ENCODE results near the gene MRTFA.
A peak's percentile ranks its signal among the peaks of the same experiment; 100 is the strongest.
"Not testable (repeated sequence)": the region's sequence is repeated elsewhere in the genome, so short reads cannot be mapped to it uniquely, and the experiment has no call there.

MRTFA gene

DNA sequence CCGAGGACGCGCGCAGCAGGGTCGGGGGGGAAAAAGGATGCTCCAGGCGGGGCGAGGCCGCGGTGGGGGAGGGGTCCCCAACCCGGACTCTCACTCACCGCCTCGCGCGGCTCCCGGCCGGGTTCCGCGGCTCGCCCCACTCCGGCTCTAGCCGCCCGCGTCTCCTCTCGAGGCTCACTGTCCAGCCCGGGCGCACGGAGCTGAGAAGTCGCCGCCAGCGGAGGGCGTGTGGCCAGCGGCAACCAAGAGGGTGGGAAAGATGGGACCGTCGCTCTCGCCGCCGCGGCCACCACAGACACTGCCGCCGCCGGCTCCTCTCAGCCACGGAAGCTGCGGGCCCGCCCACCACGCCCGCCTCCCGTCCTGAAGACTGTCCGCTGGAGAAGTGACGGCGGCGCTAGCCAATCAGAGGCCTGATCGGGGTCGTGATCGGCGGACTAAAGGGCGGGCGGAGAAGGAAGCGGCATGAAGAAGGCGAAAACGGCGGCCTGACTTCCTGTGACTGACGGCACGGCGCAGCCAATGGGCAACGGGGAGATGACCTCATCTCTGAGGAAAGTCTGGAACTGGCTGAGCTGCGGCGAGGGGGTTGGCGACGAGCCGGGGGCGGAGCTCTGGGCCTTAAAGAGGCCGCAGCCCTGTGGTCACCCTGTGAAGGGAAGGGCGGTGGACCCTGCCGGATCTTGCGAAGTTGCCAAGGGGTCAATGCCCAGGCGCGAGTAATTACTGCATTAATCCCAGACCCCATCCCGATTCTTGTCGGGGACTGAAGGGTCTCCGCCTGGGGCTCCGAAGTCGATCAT, at the start of gene MRTFA:
Gene MRTFA (minus strand): TSS at position 340 of the 803 bp plus-strand sequence.
- peak; percentile 95 for DNase-seq (ENCODE audit: low spot score)

DNA sequence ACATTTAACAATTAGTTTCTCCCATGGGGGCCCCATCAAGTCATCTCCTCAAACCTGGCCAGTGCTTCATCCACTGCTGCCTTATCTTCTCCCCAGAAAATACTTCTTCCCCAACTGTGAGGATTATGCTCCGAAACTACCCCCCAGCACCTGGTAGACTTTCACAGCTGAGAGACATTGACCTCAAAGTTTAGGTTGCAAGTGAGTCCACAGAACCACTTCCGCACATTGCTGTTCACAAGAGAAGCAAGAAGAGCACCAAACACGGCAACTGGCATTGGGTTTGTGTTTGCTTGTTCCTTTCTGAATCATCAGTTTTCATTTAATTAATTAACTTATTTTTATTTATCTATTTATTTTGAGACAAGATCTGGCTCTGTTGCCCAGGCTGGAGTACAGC, 48.9 kb upstream of the MRTFA start:
- DNase-seq (ENCODE audit: low spot score): no peak

DNA sequence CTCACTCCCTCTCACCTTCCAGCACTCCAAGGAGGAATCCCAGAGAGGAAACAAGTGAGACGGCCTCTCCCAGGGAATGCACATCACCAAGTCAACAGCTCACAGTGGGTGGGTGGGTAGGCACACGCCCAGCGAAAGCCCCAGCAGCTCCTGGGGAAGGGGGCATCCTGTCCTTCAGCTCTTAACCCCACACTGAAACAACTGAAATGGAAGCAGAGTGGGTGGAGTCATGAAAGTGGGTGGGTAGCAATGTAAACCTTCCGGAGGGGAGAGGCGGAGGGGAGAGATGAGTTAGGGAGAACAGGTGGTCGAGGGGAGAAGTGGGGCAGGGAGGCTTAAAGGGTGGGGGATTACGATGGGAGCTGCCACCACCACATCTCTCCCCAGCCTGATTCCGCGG, 48.2 kb upstream of the MRTFA start:
- no peak for DNase-seq (ENCODE audit: low spot score)

DNA sequence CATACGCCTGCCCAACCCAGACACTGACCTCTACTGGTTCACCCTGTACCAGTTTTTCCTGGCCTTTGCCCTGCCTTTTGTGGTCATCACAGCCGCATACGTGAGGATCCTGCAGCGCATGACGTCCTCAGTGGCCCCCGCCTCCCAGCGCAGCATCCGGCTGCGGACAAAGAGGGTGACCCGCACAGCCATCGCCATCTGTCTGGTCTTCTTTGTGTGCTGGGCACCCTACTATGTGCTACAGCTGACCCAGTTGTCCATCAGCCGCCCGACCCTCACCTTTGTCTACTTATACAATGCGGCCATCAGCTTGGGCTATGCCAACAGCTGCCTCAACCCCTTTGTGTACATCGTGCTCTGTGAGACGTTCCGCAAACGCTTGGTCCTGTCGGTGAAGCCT, 44.9 kb upstream of the MRTFA start:
- DNase-seq (ENCODE audit: low spot score): no peak

DNA sequence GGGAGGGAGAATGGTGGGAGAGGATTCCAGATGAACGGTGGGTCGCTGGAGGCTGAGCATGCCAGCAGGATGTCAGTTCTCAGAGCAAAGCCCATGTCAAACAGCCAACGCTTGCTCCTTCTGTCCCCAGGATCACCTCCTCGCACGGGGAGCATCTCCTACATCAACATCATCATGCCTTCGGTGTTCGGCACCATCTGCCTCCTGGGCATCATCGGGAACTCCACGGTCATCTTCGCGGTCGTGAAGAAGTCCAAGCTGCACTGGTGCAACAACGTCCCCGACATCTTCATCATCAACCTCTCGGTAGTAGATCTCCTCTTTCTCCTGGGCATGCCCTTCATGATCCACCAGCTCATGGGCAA, 44.3 kb upstream of the MRTFA start:
- no peak for DNase-seq (ENCODE audit: low spot score)

DNA sequence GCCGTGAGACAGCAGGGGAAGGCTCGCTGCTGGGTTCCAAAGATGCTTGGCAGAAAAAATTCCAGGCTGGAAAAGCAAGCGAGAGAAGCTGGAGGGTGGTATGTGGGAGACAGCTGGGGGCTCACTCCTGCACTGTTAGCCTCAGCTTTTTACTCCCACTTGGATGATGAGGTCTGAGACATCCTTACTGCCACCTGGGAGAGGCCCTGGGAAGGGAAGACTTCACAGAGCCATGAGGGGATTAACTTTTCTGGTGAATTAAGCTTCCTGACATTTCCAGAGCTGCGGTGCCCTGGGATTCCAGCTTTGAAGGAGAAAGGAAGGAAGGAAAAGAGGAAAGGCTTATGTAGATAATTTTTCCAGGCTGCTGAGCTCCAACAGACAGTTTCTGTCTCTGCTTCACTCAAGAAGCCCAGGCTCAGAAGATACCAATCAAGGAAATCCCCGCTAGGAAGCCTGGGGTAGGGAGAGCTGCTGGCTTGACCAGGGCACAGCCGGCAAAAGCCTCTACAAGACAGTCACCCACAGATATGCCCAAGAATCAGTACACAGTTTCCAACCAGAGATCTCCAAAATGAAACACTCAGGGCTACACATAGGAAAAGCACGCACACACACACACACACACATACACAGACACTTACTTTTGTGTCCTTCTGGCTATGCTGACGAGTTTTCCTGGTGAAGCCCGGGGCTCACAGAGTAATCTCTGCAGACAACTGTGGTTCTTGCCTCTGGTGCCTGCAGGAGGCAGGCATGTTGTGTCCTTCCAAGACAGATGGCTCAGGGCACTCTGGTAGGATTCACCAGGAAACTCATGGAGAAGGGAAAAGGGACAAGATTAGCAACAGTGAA, 43.7 kb upstream of the MRTFA start:
- no peak for DNase-seq (ENCODE audit: low spot score)

DNA sequence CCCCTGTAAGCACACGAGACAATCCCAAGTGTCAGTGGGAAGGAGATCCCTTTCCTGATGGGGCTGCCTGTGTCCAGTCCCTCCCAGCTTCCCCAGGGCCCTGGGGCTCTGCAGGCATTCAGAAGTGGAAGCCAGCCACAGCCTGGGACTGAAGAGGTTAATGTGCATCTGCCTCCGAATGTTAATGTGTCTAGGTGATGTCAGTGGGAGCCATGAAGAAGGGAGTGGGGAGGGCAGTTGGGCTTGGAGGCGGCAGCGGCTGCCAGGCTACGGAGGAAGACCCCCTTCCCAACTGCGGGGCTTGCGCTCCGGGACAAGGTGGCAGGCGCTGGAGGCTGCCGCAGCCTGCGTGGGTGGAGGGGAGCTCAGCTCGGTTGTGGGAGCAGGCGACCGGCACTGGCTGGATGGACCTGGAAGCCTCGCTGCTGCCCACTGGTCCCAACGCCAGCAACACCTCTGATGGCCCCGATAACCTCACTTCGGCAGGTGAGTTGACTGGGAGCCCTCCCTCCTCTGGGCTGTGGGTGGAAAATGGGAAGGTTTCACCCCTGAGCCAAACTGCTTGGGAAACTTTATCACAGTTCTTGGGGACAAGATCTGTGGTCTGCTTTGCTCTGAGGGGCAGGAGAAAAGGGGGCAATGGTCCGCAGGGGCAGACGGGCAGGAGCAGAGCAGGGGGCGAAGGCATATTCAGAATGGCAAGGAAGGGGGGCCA, 42.9 kb upstream of the MRTFA start, which contains the start of gene MCHR1:
Gene MCHR1 (plus strand): TSS at position 236 of the 715 bp plus-strand sequence. CDS start 169 bp downstream, at position 405.
- peak; percentile 39 for DNase-seq (ENCODE audit: low spot score)

DNA sequence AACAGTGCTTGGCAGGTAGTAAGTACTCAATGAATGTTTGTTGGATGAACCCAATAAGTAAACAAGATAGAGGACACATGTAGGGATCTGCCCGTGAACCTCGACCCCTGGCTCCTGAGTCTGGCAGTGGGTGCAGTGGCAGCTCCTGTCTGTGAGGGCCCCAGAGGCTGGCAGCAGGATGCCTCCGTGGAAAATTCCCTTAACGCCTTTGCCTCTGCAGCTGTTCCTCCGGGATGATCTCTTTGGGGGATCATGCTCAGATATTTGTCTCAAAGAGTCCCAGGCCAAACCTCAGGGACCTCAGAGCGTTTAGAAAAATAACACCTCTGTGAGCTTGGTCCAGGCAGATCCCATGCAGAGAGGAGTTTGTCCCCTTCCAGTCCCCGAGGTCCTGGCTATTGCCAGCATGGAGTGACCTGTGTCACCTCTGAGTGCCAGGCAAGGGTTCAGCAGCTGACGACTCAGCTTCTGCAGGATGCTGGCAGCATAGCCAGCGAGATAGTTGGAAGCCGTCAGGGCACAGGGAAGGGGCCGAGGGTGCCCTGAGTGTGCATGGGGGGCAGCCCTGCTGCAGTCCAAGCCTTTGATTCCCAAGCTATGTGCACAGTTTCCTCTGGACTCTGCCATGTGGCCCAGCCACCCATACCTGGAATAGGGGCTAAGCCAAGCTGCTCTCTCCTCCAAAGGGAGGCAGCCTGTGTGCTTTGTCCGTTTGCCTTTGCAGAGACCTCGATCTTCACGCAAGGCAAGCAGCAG, 42.2 kb upstream of the MRTFA start:
- DNase-seq (ENCODE audit: low spot score): no peak

DNA sequence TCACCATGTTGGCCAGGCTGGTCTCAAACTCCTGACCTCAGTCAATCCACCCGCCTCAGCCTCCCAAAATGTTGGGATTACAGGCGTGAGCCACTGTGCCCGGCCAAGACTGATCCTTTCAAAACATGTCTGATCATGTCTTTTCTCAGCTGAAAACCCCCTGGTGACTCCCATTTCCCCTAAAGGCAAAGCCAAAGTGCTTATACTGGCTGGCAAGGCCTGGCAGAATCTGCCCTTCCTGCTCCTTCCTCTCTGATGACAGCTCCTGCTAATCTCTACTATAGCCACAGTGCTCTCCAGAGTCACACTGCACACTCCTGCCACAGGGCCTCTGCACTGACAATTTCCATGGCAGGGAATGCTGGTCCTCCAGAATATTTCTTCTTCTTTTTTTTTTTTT, 40.1 kb upstream of the MRTFA start:
- DNase-seq (ENCODE audit: low spot score): no peak

DNA sequence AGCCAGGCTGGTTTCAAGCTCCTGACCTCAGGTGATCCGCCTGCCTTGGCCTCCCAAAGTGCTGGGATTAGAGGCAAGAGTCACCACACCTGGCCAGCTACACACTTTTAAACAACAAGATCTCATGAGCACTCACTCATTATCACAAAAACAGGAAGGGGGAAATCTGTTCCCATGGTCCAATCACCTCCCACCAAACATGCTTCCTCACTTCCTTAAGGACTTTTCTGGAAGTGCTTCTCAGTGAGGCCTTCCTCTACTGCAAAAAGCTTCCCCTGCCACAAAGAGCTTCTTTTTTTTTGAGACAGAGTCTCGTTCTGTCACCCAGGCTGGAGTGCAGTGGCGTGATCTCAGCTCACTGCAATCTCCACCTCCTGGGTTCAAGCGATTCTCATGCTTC, 39.6 kb upstream of the MRTFA start:
- not testable (repeated sequence) for DNase-seq (ENCODE audit: low spot score)

DNA sequence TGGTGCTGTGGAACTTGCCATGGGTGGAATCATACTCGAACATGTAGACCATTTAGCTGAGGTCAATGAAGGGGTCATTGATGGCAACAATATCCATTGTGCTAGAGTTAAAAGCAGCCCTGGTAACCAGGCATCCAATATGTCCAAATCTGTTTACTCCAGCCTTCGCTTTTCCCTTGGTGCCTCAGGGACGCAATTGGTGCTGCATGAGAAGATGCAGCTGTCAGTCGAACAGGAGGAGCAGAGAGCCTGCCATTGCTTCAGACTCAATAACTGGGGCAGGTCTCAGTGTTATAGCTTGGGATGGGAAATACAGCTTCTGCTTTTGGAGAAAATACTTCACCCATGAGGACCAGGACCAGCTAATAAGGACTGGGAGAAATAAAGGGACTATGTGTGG, 37.8 kb upstream of the MRTFA start:
- no peak for DNase-seq (ENCODE audit: low spot score)

DNA sequence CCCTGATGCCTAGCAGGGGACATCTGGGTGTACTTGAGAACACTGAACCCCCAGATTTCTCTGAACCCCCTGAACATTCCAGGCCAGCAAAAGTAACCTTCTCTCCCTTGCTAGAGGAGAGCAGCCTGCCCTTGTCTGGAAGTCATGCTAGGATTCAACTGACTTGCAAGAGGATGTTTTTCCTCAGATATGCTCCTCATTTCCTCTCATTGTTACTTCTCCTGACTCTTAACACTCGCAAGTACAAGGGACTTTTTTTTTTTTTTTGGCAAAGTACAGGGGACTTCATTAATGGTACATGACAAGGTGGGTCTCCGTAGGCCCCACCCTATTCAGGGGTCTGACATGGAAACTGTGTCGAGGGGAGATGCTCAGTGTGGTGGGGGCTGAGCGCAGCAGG, 36.5 kb upstream of the MRTFA start:
- no peak for DNase-seq (ENCODE audit: low spot score)

DNA sequence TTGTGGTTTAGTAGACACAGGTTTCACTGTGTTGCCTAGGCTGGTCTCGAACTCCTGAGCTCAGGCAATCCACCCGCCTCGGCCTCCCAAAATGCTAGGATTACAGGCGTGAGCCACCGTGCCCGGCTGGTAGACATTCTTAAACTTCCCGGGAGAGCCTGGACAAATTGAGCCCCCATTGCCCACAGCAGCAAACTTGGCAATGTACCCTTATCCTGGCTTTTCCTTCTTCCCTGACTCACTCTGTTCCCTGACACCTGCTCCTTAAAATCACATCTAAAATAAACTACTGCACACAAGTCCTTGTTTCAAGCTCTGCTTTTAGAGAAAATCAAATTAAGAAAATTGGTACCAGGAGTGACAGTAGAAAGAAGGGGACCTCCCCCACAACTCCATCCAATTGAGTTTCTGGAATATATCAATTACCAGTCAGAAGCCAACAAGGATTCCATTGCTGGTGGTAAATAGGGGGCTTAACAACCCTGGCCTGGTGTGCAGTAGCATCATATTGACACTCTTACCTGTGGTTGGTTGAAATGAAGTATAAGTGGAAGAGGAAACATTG, 35.4 kb upstream of the MRTFA start:
- DNase-seq (ENCODE audit: low spot score): no peak

DNA sequence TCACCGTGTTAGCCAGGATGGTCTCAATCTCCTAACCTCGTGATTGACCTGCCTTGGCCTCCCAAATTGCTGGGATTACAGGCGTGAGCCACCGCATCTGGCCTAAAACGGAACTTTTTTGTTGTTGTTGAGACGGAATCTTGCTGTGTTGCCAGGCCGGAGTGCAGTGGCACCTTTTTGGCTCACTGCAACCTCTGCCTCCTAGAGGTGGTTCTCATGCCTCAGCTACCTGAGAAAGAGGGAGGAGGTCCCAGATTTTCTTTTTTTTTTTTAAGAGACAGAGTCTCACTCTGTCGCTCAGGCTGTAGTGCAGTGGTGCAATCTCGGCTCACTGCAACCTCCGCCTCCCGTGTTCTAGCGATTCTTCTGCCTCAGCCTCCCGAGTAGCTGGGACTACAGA, 34.9 kb upstream of the MRTFA start:
- DNase-seq (ENCODE audit: low spot score): no peak

DNA sequence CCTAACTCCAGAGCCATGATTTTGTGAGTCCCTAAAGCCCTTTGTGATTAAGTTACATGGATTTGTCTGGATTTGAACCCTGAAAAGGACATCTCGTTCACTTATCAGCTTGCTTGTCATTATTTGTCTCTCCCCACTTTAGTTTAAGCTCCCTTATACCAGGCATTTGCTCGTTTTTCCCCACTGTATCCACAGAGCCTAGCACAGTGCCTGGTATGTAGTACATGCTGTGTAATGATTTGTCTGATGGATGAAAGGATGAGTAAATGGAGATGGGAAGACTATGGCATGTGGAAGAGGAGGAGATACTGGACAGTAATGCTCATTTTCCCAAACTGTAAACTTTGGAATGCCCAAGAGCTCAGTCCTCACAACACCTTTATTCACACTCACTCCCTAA, 33.5 kb upstream of the MRTFA start:
- DNase-seq (ENCODE audit: low spot score): no peak

DNA sequence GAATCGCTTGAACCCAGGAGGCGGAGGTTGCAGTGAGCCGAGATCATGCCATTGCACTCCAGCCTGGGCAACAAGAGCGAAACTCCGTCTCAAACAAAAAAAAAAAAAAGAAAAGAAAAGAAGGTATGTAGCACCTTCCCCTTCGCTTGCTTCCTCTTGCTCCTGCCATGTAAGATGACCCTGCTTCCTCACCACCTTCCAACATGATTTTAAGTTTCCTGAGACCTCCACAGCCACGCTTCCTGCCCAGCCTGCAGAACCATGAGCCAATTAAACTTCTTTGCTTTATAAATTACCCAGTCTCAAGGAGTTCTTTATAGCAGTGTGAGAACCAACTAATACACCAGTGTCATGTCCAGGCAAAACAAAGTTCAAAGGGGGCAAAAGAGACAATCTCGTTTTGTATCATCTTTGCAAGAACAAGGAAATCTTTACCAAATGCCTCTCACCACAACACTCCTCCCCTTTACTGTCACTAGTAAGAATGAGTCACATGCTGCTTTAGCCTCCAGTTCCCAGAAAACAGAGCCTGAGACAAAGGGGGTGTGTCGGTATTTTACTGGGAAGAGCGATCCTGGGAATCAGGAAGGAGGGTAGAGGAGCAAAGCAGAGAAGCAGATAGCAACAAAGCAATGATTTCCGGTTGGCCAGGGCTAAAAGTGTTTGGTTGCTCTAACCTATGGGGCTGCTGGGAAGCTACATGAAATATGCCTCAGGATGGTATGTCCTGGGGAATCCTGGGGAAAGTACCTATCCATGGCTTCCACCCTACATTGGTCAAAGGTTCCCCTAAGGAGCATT, 32.3 kb upstream of the MRTFA start:
- peak; percentile 78 for DNase-seq (ENCODE audit: low spot score)

DNA sequence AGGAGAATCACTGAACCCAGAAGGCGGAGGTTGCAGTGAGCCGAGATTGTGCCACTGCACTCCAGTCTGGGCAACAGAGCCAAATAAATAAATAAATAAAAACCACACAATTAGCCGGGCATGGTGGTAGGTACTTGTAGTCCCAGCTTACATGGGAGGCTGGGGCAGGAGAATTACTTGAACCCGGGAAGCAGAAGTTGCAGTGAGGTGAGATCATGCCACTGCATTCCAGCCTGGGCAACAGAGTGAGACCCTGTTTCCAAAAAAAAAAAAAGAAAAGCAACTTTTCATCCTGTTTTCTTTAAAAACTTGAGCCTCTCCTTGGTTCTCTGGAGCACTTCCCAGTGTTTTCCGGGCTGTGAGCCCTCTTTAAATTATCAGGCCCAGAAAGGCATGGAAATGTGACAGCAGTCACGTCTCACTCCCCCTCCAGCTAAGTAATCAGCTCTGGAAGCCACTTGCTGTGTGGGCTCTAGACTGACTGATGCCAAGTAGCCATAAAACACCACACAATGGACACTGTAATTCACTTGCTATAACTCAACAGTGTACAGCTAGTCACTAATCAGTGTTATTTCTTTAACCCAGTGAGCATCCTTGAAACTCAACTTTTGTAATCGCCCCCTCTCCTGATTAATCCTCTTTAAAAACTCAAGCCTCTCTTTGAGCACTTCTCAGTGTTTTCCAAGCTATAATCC, 29.8 kb upstream of the MRTFA start:
- peak; percentile 37 for DNase-seq (ENCODE audit: low spot score)

DNA sequence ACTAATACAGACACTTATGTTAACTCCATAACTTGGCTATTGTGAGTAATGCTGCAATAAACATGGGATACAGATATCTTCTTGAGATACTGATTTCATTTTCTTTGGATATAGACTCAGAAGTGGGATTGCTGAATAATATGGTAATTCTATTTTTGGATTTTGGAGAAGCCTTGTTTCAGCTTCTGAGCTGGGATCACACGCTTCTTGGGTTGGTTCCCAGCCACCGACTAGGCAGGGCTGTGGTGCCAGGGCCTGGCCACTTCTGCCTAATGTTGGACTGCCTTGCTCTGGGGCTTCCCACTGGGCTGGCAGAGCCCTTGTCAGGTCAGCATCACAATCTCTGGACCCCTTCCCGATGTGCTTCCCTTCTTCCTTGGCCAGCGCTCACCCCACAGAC, 28.8 kb upstream of the MRTFA start:
- peak; percentile 73 for DNase-seq (ENCODE audit: low spot score)

DNA sequence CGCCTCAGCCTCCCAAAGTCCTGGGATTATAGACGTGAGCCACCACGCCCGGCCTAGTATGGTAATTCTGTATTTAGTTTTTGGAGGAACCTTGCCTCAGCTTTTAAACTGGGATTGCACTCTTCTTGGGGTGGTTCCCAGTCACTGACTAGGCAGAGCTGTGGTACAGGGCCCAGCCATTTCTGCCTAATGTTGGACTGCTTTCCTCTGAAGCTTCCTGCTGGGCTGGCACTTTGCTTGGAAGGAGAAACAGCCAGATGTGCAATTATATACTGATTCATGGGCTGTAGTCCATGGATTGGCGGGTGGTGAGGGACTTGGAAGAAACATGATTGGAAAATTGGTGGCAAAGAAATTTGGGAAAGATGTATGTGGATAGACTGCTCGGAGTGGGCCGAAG, 25.2 kb upstream of the MRTFA start:
- no peak for DNase-seq (ENCODE audit: low spot score)

DNA sequence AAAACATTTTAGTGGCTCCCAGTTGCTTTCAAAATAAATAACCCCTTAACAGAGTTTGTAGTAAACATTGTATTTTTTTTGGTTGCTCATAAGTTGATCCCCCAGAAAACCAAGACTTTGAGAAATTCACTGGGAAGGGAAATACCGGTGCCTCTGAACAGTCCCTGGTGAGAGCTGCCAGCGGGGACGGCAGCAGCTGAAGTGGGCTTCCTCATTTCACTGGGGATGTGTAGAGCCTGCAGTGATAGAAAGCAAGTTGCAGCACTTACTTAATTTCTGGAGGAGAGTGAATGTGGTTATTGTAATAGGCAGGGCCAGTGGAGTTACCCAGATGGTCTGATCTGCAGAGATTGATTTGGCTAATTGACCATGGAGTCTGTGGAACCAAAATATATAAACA, 24.2 kb upstream of the MRTFA start:
- no peak for DNase-seq (ENCODE audit: low spot score)
